Peyer's patch (tissue), 4 donors: ENCODE results near the gene BCAR1.

ENCODE experiments used
- POLR2A ChIP-seq, 2 donors: fragments of 450-650 bp; IDR thresholded peaks; one replicate each; pipeline ENCODE4 v1.5.1; 2017; ENCODE audit warnings: antibody characterized with exemption in 2 of 2, mild to moderate bottlenecking in 2 of 2, moderate library complexity in 2 of 2
- TF ChIP-seq, protein P1 (sequence below), 6 experiments: fragments of 450-650 bp in 4 of 6; fragments of 200-600 bp in 2 of 6; sonication (generic) in 1 of 6; IDR thresholded peaks; one replicate each; pipeline ENCODE4 v1.5.1; 2017 to 2019; ENCODE audit warnings: antibody characterized with exemption in 6 of 6, mild to moderate bottlenecking in 3 of 6, moderate library complexity in 1 of 6

GRCh38 chr16:75202069-75202590, 49.3 kb downstream of the BCAR1 start:
- TF ChIP-seq, protein P1, sequence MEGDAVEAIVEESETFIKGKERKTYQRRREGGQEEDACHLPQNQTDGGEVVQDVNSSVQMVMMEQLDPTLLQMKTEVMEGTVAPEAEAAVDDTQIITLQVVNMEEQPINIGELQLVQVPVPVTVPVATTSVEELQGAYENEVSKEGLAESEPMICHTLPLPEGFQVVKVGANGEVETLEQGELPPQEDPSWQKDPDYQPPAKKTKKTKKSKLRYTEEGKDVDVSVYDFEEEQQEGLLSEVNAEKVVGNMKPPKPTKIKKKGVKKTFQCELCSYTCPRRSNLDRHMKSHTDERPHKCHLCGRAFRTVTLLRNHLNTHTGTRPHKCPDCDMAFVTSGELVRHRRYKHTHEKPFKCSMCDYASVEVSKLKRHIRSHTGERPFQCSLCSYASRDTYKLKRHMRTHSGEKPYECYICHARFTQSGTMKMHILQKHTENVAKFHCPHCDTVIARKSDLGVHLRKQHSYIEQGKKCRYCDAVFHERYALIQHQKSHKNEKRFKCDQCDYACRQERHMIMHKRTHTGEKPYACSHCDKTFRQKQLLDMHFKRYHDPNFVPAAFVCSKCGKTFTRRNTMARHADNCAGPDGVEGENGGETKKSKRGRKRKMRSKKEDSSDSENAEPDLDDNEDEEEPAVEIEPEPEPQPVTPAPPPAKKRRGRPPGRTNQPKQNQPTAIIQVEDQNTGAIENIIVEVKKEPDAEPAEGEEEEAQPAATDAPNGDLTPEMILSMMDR (IDR thresholded peaks at IDR 0.05) = no peak
- TF ChIP-seq POLR2A (IDR thresholded peaks at IDR 0.05) = no peak
